GM04504 (cell line): ENCODE measurements around the gene TRIM3.

Experiments used
- DNase-seq: peaks from one replicate; pipeline ENCODE4 v3.0.0-alpha.2; 2012; ENCODE audit warnings: low read depth

TRIM3 gene

DNA sequence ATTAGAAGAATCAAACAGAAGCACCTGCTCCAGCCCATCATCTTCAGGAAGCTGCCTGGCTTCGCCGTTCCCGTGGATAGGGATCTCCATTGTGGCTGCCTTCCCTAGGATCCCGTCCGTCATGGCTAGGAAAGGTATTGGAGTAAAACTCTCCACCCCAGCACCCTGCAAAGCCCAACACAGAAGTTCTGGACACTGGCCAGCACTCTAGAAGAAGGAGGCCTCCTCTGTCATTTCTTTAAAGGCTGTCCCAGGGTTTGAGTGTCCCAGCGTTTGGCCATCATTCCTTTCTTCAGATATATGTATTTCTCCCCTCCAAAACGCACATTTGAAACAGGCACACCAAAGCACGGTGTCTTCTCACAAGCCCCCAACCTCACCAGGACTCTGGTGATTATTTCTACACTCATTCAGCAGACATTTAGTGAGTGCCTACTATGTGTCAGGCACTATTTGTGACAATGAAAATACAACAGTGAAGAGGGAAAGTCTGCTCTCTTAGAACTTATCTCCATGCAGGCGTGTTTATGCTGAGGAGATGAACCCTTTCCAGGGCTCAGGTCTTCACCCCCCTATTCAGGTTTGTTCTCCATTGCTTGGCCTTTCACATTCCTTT lies 6.7 kb upstream of the TRIM3 start:
- no peak for DNase-seq

DNA sequence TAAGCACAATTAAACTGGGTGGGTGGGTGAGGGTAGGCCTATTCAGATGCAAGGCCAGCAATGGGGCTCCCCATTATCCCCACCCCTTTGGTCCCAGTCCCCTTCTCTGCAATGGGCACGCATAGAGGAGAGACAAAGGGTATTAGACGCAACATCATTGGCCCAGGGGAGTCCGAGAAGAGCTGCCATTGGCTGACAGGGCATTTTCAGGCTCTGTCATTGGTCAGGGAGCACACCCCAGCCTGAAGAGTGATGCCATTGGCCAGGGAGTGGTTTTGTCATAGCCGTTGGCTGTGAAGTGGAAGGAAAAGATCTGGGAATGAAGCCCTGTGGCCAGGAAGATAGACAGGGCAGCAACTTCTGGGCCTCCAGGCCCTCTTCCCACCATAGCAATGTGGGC lies 2.8 kb upstream of the TRIM3 start:
- DNase-seq, result no peak

DNA sequence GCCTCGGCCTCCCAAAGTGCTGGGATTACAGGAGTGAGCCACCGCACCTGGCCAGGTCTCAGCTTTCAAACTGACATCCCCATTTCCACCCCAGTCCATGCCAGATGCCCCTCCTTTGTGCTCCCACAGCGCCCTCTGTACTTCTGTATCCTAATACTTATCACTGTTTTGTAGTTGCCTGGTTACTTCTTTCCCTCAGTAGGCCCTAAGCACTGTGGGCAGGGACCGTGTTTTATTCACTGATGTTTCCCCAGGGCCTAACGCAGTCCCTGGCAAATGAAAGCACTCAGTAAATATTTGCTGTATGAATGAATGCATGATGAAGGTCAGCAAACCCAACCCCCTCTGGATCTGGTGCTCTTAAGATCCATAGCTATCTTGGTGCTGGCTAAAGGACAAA lies 2.2 kb upstream of the TRIM3 start:
- no peak for DNase-seq

DNA sequence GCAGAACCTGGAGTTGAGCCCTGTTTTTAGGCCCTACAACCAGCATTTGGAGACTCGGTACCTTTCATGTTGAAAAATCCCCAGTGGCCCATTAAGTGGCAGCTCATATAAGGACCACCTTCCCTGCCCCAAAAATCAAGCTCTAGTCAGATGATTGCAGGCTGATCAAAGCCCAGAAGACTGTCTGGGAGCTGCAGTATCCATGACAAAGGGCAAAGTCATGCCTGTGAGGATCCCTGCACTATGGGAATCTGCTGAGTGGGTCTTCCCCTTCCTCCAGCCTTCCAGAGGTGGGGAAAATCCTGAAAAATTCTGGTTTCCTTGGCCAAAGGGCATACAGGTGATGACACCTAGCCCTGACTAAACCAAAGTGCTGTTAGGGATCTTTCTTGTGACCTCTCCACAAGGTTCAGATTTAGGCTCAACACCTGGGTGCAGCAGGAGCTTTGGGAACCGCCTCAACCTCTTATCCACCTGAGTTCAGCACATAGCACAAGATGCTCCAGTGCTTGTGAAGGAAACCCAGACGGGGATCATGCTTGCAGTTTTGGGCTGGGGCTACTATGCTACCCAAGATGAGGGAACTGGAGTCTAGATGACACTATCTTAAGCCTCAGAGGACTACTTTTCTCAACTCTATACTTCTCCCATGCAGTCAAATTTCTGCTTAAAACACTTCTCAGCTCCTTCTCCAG lies 1.2 kb upstream of the TRIM3 start:
- DNase-seq, result no peak

DNA sequence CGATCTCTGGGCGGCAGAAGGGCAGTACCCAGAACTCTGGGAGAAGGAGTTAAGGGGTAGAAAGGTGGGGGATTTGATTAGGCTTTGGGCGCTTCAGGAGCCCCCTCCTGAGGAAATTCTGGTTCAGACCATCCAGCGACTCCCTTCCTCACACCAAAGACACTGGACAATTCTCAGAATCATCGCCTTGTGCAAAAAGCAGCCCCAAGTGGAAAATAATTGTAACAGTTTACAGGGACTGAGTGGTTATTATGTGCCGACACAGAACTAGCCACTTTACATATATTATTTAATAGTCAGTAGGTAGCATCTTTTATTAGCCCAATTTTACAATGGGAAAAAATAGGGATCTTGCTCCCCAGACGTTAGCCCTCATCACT lies 662 bp upstream of the TRIM3 start:
- no peak for DNase-seq

DNA sequence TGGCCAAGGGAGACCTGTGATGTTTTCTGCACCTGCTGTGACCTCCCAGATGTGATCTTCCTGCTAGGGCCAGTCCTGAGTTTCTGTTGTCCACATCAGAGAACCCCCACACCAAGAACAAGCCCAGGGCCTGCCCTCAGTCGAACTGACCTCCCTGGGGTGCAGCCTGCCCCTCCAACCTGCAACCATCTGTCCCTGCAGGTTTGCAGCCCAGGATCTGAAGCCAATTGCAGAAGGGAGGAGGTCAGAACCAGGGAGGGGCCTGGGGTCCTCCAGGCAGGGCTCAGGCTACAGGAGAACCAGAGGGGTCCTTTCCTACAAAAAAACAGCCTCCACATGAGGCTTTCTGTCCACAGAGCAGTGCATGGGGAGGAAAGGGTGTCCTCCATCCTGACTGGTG lies 807 bp downstream of the TRIM3 start:
- no peak for DNase-seq

DNA sequence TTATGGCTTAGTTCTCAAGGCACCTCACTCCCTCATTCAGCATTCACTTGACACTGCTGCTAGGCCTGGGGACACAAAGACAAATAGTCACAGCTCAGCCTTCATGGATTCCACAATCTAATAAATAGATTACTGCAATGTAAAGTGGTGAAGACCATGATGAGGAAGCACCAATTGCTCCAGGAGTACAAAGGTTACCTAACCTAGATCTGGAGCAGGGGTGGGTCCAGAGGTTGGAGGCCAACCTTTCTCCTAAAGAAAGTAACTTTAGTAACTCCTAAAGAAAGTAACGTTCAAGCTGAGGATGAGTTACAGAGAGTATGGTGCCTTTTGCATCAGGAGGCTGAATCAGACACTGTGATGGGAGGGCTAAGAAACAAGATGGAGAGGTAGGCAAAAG lies 4.1 kb downstream of the TRIM3 start:
- DNase-seq, result no peak

DNA sequence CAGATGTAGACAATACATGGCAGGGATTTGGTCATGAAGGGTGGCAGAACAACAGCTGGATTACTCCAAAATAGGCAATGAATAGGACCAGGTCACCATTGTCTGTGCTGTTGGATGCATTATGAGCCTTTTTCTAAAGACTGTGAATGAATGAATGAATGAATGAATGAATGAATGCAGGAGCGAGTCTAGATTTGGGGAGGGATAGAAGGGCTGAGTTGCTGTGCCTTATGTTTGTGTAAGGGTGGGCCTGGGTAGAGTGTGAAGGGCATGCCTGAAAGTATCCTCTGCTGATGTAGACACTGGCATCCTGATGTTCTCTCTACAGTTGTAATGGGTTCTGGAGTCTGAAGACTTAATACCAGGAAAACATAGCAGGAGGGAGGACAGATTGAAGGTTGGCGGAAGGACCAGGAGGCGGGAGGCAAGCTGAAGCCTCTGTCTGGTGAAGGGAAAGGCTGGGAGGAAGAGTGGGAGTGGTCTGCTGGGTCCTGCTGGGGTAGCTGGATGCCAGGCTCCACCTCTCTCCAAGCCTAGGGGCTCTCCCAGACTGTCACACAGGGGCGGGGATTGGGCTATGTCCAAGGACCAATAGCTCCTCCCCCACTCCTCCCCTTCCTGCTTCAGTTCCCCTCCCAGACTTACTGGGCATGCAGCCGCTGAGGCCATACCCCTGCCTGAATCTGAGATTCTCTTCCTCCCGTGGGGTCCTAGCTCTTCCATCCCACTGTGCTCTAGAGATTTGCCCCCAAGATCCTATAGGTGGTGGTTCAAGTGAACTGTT lies 4.8 kb downstream of the TRIM3 start:
- DNase-seq, result no peak

DNA sequence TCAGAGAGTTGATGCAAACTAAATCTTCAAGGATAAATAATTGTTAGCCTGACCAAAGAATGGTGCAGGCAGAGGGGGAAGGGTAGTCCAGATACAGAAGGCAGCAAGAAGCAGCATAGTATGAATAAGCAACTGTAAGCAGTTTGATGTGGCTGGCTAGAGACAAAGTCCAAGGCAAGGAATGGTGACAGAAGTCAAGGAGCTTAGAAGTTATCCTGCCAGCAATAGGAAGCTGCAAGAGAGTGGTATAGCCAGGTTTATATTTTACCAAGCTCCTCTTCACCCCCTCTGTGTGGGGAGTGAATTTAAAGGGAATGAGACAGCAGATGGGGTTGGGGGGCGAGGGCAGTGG lies 14.7 kb downstream of the TRIM3 start:
- no peak for DNase-seq

DNA sequence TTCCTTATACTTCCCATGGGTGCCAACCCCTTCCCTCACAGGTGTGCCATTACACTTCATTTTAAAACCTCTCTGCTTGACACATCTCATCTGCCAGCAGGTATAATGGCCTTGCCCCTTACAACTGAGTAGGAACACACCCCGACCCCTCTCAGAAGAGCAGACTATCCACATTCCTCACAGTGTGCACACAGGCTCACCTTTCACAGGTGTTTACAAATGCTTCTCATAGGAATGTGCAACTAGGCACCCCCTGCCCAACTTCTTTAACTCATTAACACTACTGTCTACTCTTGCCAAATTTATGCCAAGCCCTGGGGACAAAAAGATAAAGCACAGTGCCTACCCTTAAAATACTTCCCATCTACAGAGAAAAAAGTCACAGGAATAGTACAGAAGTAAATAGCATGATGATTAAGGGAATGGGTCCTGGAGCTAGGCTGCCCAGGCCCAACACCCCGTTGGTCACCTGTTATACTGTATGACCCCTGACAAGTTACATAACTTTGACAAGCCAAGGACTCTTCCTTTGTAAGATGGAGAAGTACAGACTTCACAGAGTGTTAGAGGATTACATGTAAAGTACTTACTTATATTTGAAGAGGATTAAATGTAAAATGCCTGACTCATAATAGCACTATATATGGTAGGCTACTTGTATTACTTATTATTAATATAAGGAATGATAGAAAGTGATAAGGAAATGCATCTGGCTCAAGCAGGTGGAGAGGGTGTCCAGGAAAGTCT lies 15.2 kb downstream of the TRIM3 start:
- DNase-seq, result no peak

DNA sequence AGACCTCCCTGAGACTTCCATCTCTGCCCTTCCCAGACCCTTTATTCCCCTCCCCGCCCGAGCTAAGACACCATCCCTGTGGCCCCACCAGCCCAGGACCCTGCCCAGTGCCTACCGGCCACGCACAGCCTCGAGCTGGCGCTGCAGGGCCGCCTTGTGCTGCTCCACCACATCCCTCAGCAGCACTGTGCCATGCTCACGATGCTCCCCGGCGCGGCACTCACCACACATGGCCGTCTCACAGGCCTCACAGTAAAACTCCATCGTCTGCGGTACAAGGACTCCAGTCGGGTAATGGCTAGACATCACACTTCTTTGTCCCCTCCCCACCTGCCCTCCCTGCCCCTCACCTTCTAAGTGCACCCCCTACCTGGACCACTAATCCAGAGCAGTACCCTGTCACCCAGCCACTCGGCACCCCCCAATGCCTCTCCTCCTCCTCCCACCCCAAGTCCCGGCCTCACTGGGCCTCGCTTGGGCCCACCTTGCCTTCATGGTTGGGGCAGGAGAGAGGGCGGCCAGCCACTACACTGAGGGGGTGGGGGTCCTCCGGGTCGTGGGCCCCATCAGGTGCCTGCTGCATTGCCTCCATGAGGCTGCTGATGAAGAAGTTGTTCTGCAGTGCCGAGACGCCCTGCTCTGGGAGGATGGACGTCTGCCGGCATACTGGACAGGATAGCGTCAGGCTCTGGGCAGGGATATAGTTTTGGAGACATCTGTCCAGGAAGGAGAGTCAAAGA lies 16.0 kb downstream of the TRIM3 start:
- no peak for DNase-seq

DNA sequence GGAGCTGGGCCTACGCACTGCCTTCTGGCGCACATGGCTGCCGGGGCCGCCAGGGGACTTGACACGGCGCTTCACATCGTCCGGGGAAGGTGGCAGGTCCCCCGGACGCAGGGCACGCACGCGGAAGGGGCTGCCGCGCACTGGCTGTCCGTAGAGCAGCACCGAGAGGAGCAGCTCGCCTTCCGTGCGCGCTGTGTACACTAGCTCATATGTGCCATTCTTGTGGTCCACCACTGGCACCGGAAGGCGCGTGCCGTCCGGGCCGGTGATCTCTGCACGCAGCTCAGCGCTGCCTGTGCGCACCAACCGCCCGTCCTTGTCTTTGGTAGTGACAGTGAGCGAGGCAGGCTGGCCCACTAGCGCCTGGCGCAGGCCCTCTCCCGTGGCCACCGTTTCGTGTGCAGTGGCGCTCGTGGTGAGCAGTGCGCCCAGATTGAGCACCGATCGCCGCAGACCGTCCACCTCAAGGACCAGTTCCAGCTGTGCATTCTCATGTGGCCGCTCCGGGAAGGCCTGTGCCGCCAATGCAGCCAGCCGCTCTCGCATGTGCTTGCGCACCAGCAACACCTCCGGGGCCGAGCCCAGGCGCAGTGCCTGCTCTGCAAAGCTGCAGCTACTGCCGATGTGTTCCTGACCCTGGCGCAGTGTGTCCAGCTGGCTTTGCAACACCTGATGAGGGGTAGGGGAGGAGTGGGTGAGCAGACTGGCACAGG lies 17.2 kb downstream of the TRIM3 start:
- no peak for DNase-seq

DNA sequence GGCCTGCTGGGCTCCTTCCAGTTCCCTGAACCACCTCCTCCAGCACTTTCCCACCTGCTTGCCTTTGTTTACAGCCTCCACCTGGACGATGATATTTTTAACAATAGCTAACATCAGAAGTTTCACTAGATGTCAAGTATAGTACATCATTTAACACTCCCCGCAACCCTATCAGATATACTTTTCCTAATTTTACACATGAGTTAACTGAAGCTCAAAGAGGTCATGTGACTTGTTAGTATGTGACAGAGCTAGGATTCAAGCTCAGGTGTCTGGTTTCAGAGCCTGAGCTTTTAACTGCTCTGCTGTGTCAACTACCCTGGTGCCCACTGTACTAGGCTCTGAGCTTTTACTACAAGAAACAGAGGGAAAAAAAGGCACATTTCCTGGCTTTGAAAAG lies 18.7 kb downstream of the TRIM3 start:
- no peak for DNase-seq

DNA sequence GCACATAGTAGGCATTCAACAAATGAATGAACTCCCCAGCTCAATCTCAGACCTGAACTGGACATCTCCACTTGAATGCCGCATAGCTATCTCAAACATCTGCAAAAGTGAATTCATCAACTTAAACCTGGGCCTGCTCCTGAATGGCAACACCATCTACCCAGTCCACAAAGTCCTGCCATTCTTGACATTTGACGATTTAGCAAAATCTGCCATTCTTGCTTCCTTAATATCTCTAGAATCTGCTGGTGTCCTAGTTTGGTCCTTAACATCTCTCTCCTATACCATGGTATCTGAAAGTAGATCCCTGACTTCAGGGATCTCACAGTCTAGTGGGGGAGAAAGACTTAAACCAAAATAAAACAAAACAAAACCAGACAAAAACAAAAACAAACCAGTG lies 20.6 kb downstream of the TRIM3 start:
- DNase-seq, result no peak

DNA sequence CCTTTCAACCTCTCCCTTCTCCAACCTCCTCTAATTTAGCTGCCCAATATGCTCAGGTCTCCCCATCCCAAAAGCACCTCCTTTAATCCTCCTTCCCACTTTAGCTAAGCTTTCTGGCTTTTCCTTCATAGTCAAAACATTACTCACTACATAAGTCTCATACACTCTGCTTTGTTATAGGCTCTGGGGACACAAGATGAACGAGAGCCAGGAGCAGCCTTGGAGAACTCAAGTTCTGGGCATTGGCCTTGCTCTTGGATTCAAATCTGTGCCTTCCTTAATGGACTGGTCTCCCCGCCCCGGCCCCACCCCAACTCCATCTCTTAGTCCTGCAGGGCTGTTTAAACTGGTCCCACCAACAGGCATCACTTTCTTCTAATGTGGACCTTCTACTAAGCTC lies 21.5 kb downstream of the TRIM3 start:
- no peak for DNase-seq

DNA sequence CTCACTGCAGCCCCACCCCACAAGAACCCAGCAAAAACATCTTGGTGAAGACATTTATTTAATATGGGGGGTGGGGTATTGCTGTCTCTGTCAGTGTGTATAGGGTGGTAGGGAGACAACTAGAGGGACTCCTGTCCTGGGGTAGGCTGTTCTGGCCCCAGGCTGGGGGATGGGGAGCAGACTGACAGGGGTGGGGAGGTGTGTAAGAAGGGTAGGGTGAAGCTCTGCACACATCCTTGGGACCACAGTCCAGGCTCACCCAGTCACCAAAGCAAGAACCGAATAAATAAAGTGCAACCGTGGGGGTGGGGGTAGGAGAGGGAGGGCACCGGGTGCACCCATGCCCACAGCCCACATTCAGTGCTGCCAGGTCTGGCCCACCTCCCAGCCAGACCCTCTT lies 25.2 kb downstream of the TRIM3 start:
- DNase-seq, result no peak

DNA sequence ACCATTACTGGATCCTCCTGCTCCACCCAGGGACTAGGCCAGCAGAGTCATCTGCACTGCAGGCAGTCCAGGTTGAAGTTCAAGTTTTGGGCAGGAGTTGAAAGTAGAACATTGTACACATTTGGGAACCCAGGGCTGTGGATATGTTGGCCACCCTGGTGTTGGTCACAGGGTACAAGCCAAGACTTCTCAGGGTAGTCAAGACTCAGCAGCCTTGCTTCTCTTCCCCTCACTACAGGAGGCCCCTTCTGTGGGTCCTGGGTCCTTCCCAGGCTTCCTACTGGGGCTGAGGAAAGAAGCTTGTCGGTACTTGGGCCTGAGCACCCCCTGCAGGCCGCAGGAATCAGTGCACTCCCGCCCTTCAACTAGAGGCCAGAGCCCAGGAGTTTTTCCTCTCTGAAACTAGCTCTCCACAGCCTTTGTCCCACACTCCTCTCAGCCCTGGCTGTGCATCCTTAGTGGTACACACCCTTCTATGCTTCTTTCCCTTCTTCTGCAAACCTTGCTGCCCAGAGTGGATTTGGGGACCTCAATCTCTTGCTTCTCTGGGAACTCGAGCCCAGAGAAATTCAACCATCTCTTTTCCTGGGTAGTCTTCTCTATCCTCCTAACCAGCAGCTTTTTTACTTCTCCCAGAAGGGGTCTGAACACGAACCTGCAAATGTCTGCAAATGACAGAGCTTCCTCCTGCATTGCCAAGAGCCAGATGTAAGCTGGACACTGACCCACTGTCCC lies 30.3 kb downstream of the TRIM3 start:
- peak; percentile 15 for DNase-seq

DNA sequence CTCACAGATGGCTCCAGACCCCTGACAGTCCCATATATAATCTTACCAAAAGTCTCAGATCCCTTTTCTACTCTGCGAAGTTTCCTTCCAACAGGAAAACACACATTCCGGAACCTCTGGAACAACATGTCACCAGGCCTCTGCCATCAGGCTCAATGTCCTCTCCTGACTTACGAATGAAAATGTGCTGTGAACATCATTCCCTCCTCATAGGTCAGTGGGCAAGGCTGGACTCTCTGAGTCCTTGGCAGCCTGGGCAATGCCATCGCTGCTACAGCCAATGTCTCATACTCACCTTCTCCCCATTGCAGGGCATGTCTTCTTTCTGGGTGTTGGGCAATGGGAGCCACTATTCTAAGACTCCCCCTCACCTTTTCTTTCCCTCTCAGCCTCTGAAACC lies 31.3 kb downstream of the TRIM3 start:
- DNase-seq, result no peak

DNA sequence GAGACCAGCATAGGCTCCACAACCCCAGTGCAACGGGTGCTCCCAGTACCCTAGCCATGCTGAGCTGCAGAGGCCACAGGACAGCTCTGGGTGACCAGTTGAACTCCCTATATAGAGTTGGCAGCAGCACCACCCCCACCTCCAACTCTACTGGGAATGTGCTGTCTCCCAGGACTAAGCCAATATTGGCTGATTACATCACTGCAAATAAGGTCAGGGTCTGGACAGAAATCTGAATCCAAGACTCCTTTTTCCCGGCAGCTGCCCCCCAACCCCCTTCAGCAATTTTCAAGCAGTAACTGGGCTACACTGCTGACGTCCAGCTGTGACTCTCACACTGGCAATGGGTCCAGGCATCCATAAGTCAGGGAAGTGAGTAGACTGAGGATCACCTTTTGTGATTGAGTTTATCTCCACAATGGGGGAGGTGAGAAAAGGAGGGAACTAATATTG lies 32.8 kb downstream of the TRIM3 start, which contains the start of gene HPX:
TSS of gene HPX (minus strand) at position 82 of the 453 bp plus-strand sequence. CDS start at position 58, 24 bp downstream.
- no peak for DNase-seq

DNA sequence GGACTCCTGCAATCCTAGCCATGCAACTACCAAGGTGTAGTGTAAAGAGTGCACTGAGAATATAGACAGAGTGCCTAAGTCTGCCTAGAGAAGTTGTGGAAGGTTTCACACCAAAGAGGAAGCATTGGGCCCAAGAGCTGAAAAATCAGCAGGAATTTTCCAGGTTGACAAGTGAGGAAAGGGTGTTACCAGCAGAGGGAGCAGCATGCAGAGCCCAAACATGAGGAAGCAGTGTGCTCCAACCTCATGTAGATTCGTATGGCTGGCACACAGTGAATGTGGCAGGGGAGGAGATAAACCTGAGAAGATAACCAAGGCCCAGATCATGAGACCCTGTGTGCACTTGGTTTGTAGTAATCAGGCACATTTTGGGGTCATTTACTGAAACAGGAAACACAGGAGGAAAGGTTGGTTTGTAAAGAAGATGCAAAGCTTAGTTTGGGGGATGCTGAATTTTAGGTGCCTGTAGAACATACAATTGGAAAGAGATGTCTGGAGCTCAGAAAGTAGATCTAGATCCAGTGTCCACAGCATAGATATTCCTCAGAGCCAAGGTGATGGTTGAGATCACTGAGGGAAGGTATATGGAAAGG lies 34.7 kb downstream of the TRIM3 start:
- DNase-seq, result peak; percentile 26
